GM12874 (cell line): ENCODE results near the gene EHMT1.

ENCODE experiments used
- CTCF ChIP-seq: IDR thresholded peaks from 2 replicates; pipeline ENCODE4 v1.5.1; 2011; ENCODE audit warnings: low read depth, mild to moderate bottlenecking, control low read depth, low read length, moderate library complexity; ENCODE audit not compliant: insufficient read depth

EHMT1 gene

GRCh38 chr9:137853392-137853995 is 234.7 kb downstream of the EHMT1 start:
- TF ChIP-seq CTCF, result no peak

GRCh38 chr9:137860361-137860760 is 241.6 kb downstream of the EHMT1 start:
- TF ChIP-seq CTCF, result no peak

GRCh38 chr9:137865581-137866145 is 246.9 kb downstream of the EHMT1 start:
- TF ChIP-seq CTCF, result no peak

GRCh38 chr9:137866226-137867141 is 247.7 kb downstream of the EHMT1 start:
- TF ChIP-seq CTCF, result no peak

GRCh38 chr9:137870432-137870831 is 251.6 kb downstream of the EHMT1 start:
- TF ChIP-seq CTCF, result no peak

GRCh38 chr9:137872296-137872695 is 253.5 kb downstream of the EHMT1 start:
- no peak for TF ChIP-seq CTCF

GRCh38 chr9:137873408-137873807 is 254.6 kb downstream of the EHMT1 start:
- TF ChIP-seq CTCF, result no peak
